HG02610 (cell line): ENCODE data around the gene BICRAL.

Experiments
- ATAC-seq: cut with Tn5 transposase; IDR thresholded peaks from one replicate; pipeline ENCODE4 v1.9.1; 2021; ENCODE audit warnings: mild to moderate bottlenecking, moderate library complexity; ENCODE audit not compliant: unreplicated experiment

BICRAL gene

GRCh38 chr6:42764911-42765648 is 16.8 kb upstream of the BICRAL start:
- no peak for ATAC-seq

GRCh38 chr6:42766163-42766670 is 15.6 kb upstream of the BICRAL start:
- ATAC-seq, result no peak

- ATAC-seq, result no peak
These were observed 12.8 kb upstream of the BICRAL start for GRCh38 chr6:42769051-42769450.

- no peak for ATAC-seq
These were observed 12.0 kb upstream of the BICRAL start for GRCh38 chr6:42769836-42770235.

GRCh38 chr6:42771741-42772100 is 10.1 kb upstream of the BICRAL start:
- ATAC-seq, result no peak

- no peak for ATAC-seq
These were observed 7.7 kb upstream of the BICRAL start for GRCh38 chr6:42774201-42774600.

- ATAC-seq, result peak; percentile 54
These were observed 6.9 kb upstream of the BICRAL start for GRCh38 chr6:42774821-42775487.

GRCh38 chr6:42777126-42777822 is 4.6 kb upstream of the BICRAL start:
- peak; percentile 56 for ATAC-seq

- ATAC-seq, result no peak
These were observed 3.7 kb upstream of the BICRAL start for GRCh38 chr6:42778122-42778521.

- ATAC-seq, result no peak
These were observed 2.3 kb upstream of the BICRAL start for GRCh38 chr6:42779521-42779920.

GRCh38 chr6:42781546-42781795 is 381 bp upstream of the BICRAL start:
- ATAC-seq, result no peak

- no peak for ATAC-seq
These were observed 881 bp downstream of the BICRAL start for GRCh38 chr6:42782689-42783176.

GRCh38 chr6:42783177-42783875 is 1.5 kb downstream of the BICRAL start:
- no peak for ATAC-seq

GRCh38 chr6:42783876-42784642 is 2.2 kb downstream of the BICRAL start:
- ATAC-seq, result no peak

GRCh38 chr6:42784717-42785498 is 3.1 kb downstream of the BICRAL start:
- no peak for ATAC-seq

GRCh38 chr6:42786525-42786985 is 4.7 kb downstream of the BICRAL start:
- ATAC-seq, result no peak

- ATAC-seq, result no peak
These were observed 5.2 kb downstream of the BICRAL start for GRCh38 chr6:42787063-42787472.

- ATAC-seq, result no peak
These were observed 6.8 kb downstream of the BICRAL start for GRCh38 chr6:42788671-42789070.

- ATAC-seq, result no peak
These were observed 8.8 kb downstream of the BICRAL start for GRCh38 chr6:42790549-42791181.
